Measurements from ENCODE around the gene ASPSCR1. TPM values are rescaled to one million over a fixed set of nuclear protein-coding genes. Genes with fewer than 3 reads are reported as not detected.
A peak's percentile ranks its signal among the peaks of the same experiment; 100 is the strongest.

The ASPSCR1 gene
- total and polyA plus RNA-seq, 8 donors: 12.2 to 78.8 (median 17.8) TPM

- intact Hi-C loops (cut with DNase I): no loop called here
Measured at GRCh38 chr17:81930142-81931125, 47.0 kb upstream of the ASPSCR1 start.

DNA sequence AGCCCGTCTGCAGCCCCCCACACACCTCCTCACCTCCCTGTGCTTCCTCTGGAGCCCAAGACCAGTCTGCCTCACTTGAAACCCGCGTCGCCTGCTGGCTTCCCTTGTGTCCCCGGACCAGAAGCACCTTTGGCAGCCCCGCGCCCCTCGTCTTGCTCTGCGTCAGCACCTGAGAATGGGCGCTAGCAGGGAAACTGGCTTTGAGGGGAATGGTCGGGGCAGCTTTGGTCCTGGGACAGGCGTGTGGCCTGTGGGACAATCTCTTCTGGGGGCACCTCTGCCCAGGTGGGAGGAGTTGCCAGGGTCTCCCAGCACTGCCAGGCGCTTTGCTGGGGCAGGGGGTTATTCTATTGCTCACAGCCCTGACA lies 46.3 kb upstream of the ASPSCR1 start:
- peaks cover 0 to 9% (median 3%) of the 10 kb centered on the region in 3 donors for H3K4me1 ChIP-seq
- no peak overlapping the region for H3K27ac ChIP-seq
- intact Hi-C loops (cut with DNase I): no loop called here
- FAIRE-seq: no peak
- no peak overlapping the region for H3K4me3 ChIP-seq
- no peaks in the 10 kb centered on the region for H3K27me3 ChIP-seq
- peak in 2 of 6 donors; percentile 33 to 76 for DNase-seq
- no peak for ATAC-seq
- TF ChIP-seq, protein P1, sequence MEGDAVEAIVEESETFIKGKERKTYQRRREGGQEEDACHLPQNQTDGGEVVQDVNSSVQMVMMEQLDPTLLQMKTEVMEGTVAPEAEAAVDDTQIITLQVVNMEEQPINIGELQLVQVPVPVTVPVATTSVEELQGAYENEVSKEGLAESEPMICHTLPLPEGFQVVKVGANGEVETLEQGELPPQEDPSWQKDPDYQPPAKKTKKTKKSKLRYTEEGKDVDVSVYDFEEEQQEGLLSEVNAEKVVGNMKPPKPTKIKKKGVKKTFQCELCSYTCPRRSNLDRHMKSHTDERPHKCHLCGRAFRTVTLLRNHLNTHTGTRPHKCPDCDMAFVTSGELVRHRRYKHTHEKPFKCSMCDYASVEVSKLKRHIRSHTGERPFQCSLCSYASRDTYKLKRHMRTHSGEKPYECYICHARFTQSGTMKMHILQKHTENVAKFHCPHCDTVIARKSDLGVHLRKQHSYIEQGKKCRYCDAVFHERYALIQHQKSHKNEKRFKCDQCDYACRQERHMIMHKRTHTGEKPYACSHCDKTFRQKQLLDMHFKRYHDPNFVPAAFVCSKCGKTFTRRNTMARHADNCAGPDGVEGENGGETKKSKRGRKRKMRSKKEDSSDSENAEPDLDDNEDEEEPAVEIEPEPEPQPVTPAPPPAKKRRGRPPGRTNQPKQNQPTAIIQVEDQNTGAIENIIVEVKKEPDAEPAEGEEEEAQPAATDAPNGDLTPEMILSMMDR (IDR thresholded peaks at IDR 0.05): no peak
- no peaks in the 10 kb centered on the region for H3K9me3 ChIP-seq
- WGBS, 2 donors: 66 to 70% methylated on average over 13 of the region's 13 CpGs
- no peaks in the 10 kb centered on the region for H3K36me3 ChIP-seq

More at GRCh38 chr17:81930142-81931125, 47.0 kb upstream of the ASPSCR1 start:
- no peaks in the 10 kb centered on the region for H3K27me3 ChIP-seq
- no peak for ATAC-seq
- H3K4me1 ChIP-seq: peaks cover 1 to 9% (median 2%) of the 10 kb centered on the region in 3 donors
- FAIRE-seq: no peak
- TF ChIP-seq, protein P1 (IDR thresholded peaks at IDR 0.05): no peak
- peak in 4 of 6 donors; percentile 5 to 61 (median 44) for DNase-seq
- no peaks in the 10 kb centered on the region for H3K9me3 ChIP-seq
- H3K27ac ChIP-seq: no peak overlapping the region
- 72 to 75% methylated on average over 20 of the region's 20 CpGs for WGBS, 2 donors
- H3K36me3 ChIP-seq: no peaks in the 10 kb centered on the region
- H3K4me3 ChIP-seq: no peak overlapping the region

DNA sequence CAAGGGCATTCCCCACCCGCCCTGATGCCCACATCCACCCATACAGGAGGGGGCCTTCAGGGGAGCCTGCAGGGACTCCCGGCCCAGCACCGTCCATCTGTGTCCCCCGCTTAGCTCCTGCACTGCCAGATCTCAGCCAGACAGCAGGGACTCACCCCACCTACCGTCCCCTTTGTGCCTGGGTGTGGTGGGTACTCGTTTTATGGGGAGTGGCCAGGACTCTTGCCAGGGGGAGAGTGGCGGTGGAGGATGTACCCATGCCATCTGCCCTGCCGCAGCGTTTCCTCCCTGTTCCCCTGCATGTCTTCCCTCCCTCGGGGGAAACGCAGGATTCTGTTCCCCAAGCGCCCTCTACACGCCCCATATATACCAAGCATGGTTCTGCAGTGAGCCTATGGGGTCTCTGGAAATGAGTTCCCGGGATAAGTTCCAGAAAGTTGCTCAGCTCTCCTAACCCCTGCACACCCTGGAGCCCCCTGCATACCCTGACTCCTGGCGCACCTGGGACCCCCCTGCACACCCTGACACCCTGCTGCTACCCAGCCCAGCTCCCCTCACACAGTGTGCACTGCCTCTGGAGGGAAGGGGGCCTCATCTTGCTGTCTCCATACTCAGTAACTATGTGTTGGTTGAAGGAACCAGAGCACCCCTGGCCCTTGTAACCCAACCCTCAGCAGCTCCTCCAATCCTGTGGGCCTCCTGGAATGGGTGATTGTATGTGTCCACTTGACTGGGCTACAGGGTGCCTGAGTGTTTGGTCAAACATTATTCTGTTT lies 45.7 kb upstream of the ASPSCR1 start:
- Histone ChIP-seq H3K27ac (no peak overlapping the region), H3K9me3 (no peaks in the 10 kb centered on the region), H3K36me3 (no peaks in the 10 kb centered on the region), H3K4me3 (no peak overlapping the region), H3K4me1 (peaks cover 0 to 9% (median 3%) of the 10 kb centered on the region in 3 donors), H3K27me3 (no peaks in the 10 kb centered on the region)
- TF ChIP-seq, protein P1 (IDR thresholded peaks at IDR 0.05): no peak
- ATAC-seq (no peak), FAIRE-seq (no peak), DNase-seq (peak in 3 of 6 donors; percentile 7 to 46 (median 34))
- intact Hi-C loops (cut with DNase I): no loop called here
- 38 to 44% methylated on average over 15 of the region's 15 CpGs for WGBS, 2 donors

GRCh38 chr17:81932333-81932983 lies 45.0 kb upstream of the ASPSCR1 start:
- intact Hi-C loops (cut with DNase I): no loop called here

More at GRCh38 chr17:81932333-81932983, 45.0 kb upstream of the ASPSCR1 start:
- no peaks in the 10 kb centered on the region for H3K27me3 ChIP-seq
- peaks cover 0 to 9% (median 3%) of the 10 kb centered on the region in 3 donors for H3K4me1 ChIP-seq
- no peak overlapping the region for H3K4me3 ChIP-seq
- DNase-seq: peak in 2 of 6 donors; percentile 37 to 68
- H3K27ac ChIP-seq: no peak overlapping the region
- no peaks in the 10 kb centered on the region for H3K36me3 ChIP-seq
- 71 to 76% methylated on average over 9 of the region's 9 CpGs for WGBS, 2 donors
- TF ChIP-seq, protein P1 (IDR thresholded peaks at IDR 0.05): no peak
- H3K9me3 ChIP-seq: no peaks in the 10 kb centered on the region
- no peak for FAIRE-seq
- no peak for ATAC-seq
